Immature natural killer cell (primary cell): ENCODE results near the gene EYA3. TPM values are rescaled to one million over a fixed set of nuclear protein-coding genes. Genes with fewer than 3 reads are reported as not detected.
A peak's percentile ranks its signal among the peaks of the same experiment; 100 is the strongest.

Experiments used
- DNase-seq, 3 donors: peaks; one replicate each; pipeline ENCODE4 v3.0.0; 2022; ENCODE audit warnings: mixed read lengths in 1 of 3
- H3K27ac Mint-ChIP-seq, 6 donors: one replicate each; pipeline ENCODE4 v1.8.0; 2020; ENCODE audit warnings: mixed read lengths in 6 of 6, mild to moderate bottlenecking in 5 of 6, inconsistent platforms in 4 of 6, moderate library complexity in 3 of 6
- H3K27me3 Mint-ChIP-seq, 3 donors: one replicate each; pipeline ENCODE4 v1.8.0; 2020 to 2021; ENCODE audit warnings: low read depth in 3 of 3, mild to moderate bottlenecking in 3 of 3, mixed read lengths in 3 of 3, moderate library complexity in 3 of 3, inconsistent platforms in 1 of 3
- H3K36me3 Mint-ChIP-seq, 3 donors: one replicate each; pipeline ENCODE4 v1.8.0; 2020; ENCODE audit warnings: mixed read lengths in 3 of 3, inconsistent platforms in 2 of 3, mild to moderate bottlenecking in 2 of 3
- H3K4me1 Mint-ChIP-seq, 2 donors: one replicate each; pipeline ENCODE4 v1.8.0; 2020; ENCODE audit warnings: inconsistent platforms in 2 of 2, mild to moderate bottlenecking in 2 of 2, mixed read lengths in 2 of 2, moderate library complexity in 1 of 2
- H3K4me3 Mint-ChIP-seq, 5 donors: one replicate each; pipeline ENCODE4 v1.8.0; 2020; ENCODE audit warnings: mild to moderate bottlenecking in 5 of 5, mixed read lengths in 5 of 5, inconsistent platforms in 3 of 5, moderate library complexity in 3 of 5
- H3K9me3 Mint-ChIP-seq, 6 donors: one replicate each; pipeline ENCODE4 v1.8.0; 2020; ENCODE audit warnings: mild to moderate bottlenecking in 6 of 6, mixed read lengths in 6 of 6, inconsistent platforms in 4 of 6, moderate library complexity in 3 of 6
- polyA plus RNA-seq, 3 donors: library from polyadenylated mRNA; unstranded; fragments of 300-500 nt; fragmentation: Illumina TruSeq; gene quantifications; one replicate each; pipeline ENCODE4 v1.2.3, GENCODE V29; 2021

EYA3 gene
- polyA plus RNA-seq, 3 donors from 2014 or later: 7.8 to 15.6 (median 9.3) TPM

- peaks cover 6 to 17% (median 12%) of the 10 kb centered on the region in 3 donors for H3K36me3 Mint-ChIP-seq
- no peaks in the 10 kb centered on the region for H3K9me3 Mint-ChIP-seq
- H3K4me1 Mint-ChIP-seq: peaks cover 4 to 5% of the 10 kb centered on the region in 2 donors
- H3K4me3 Mint-ChIP-seq: no peak overlapping the region
- DNase-seq: no peak
- no peaks in the 10 kb centered on the region for H3K27me3 Mint-ChIP-seq
- no peak overlapping the region for H3K27ac Mint-ChIP-seq
These were observed 114.0 kb downstream of the EYA3 start for GRCh38 chr1:27974417-27974781.

- Mint-ChIP-seq H3K36me3 (peaks cover 6 to 20% (median 14%) of the 10 kb centered on the region in 3 donors), H3K9me3 (no peaks in the 10 kb centered on the region), H3K27ac (peak overlapping the region in 2 of 6 donors; percentile 34 to 35), H3K4me1 (peaks cover 5 to 9% of the 10 kb centered on the region in 2 donors), H3K4me3 (no peak overlapping the region), H3K27me3 (no peaks in the 10 kb centered on the region)
- no peak for DNase-seq
These were observed 114.5 kb downstream of the EYA3 start for GRCh38 chr1:27973771-27974416.

GRCh38 chr1:27972141-27972540, 116.3 kb downstream of the EYA3 start:
- Mint-ChIP-seq H3K36me3 (peaks cover 4 to 19% (median 18%) of the 10 kb centered on the region in 3 donors), H3K27ac (peak overlapping the region in 4 of 6 donors; percentile 6 to 70 (median 42)), H3K4me1 (peaks cover 9 to 10% of the 10 kb centered on the region in 2 donors), H3K9me3 (no peaks in the 10 kb centered on the region), H3K4me3 (no peak overlapping the region), H3K27me3 (no peaks in the 10 kb centered on the region)
- no peak for DNase-seq

GRCh38 chr1:27971674-27972073, 116.7 kb downstream of the EYA3 start:
- H3K36me3 Mint-ChIP-seq: peaks cover 0 to 19% (median 16%) of the 10 kb centered on the region in 3 donors
- peaks cover 9 to 10% of the 10 kb centered on the region in 2 donors for H3K4me1 Mint-ChIP-seq
- peak overlapping the region in 2 of 6 donors; percentile 23 to 67 for H3K27ac Mint-ChIP-seq
- no peak for DNase-seq
- no peaks in the 10 kb centered on the region for H3K27me3 Mint-ChIP-seq
- H3K4me3 Mint-ChIP-seq: no peak overlapping the region
- H3K9me3 Mint-ChIP-seq: no peaks in the 10 kb centered on the region

- Mint-ChIP-seq H3K4me3 (no peak overlapping the region), H3K4me1 (peaks cover 9 to 10% of the 10 kb centered on the region in 2 donors), H3K27me3 (peaks cover 0 to 1% (median 0%) of the 10 kb centered on the region in 3 donors), H3K27ac (peak overlapping the region in 3 of 6 donors; percentile 28 to 53 (median 34)), H3K9me3 (no peaks in the 10 kb centered on the region), H3K36me3 (peaks cover 0 to 21% (median 16%) of the 10 kb centered on the region in 3 donors)
- DNase-seq: no peak
These were observed 118.0 kb downstream of the EYA3 start for GRCh38 chr1:27970401-27970800.

- H3K4me3 Mint-ChIP-seq: no peak overlapping the region
- peak overlapping the region in 5 of 6 donors; percentile 35 to 73 (median 63) for H3K27ac Mint-ChIP-seq
- peaks cover 9 to 10% of the 10 kb centered on the region in 2 donors for H3K4me1 Mint-ChIP-seq
- DNase-seq: no peak
- peaks cover 0 to 1% (median 0%) of the 10 kb centered on the region in 3 donors for H3K27me3 Mint-ChIP-seq
- H3K36me3 Mint-ChIP-seq: peaks cover 3 to 29% (median 16%) of the 10 kb centered on the region in 3 donors
- H3K9me3 Mint-ChIP-seq: no peaks in the 10 kb centered on the region
These were observed 119.7 kb downstream of the EYA3 start for GRCh38 chr1:27968692-27969091.

- Mint-ChIP-seq H3K27me3 (peaks cover 0 to 1% (median 0%) of the 10 kb centered on the region in 3 donors), H3K9me3 (no peaks in the 10 kb centered on the region), H3K4me3 (no peak overlapping the region), H3K27ac (peak overlapping the region in 5 of 6 donors; percentile 35 to 73 (median 64)), H3K4me1 (peaks cover 9 to 10% of the 10 kb centered on the region in 2 donors), H3K36me3 (peaks cover 3 to 29% (median 13%) of the 10 kb centered on the region in 3 donors)
- no peak for DNase-seq
These were observed 120.4 kb downstream of the EYA3 start for GRCh38 chr1:27967884-27968466.

GRCh38 chr1:27967106-27967883, 121.1 kb downstream of the EYA3 start:
- H3K36me3 Mint-ChIP-seq: peaks cover 3 to 29% (median 13%) of the 10 kb centered on the region in 3 donors
- no peaks in the 10 kb centered on the region for H3K9me3 Mint-ChIP-seq
- no peak for DNase-seq
- H3K27me3 Mint-ChIP-seq: peaks cover 0 to 1% (median 0%) of the 10 kb centered on the region in 3 donors
- no peak overlapping the region for H3K4me3 Mint-ChIP-seq
- peak overlapping the region in 4 of 6 donors; percentile 35 to 67 (median 62) for H3K27ac Mint-ChIP-seq
- H3K4me1 Mint-ChIP-seq: peaks cover 9 to 12% of the 10 kb centered on the region in 2 donors

- Mint-ChIP-seq H3K27me3 (peaks cover 0 to 3% (median 0%) of the 10 kb centered on the region in 3 donors), H3K27ac (peak overlapping the region in 2 of 6 donors; percentile 11 to 40), H3K36me3 (peaks cover 3 to 29% (median 13%) of the 10 kb centered on the region in 3 donors), H3K4me1 (peaks cover 15 to 18% of the 10 kb centered on the region in 2 donors), H3K9me3 (no peaks in the 10 kb centered on the region), H3K4me3 (no peak overlapping the region)
- no peak for DNase-seq
These were observed 121.9 kb downstream of the EYA3 start for GRCh38 chr1:27966402-27967105.

GRCh38 chr1:27963393-27963792, 125.0 kb downstream of the EYA3 start:
- Mint-ChIP-seq H3K27me3 (peaks cover 2 to 3% (median 3%) of the 10 kb centered on the region in 3 donors), H3K4me1 (peaks cover 24 to 30% of the 10 kb centered on the region in 2 donors), H3K9me3 (no peaks in the 10 kb centered on the region), H3K4me3 (no peak overlapping the region), H3K36me3 (peaks cover 3 to 19% (median 6%) of the 10 kb centered on the region in 3 donors), H3K27ac (peak overlapping the region in 2 of 6 donors; percentile 26 to 34)
- DNase-seq: no peak

GRCh38 chr1:27961646-27962221, 126.7 kb downstream of the EYA3 start:
- peak overlapping the region; percentile 65 to 87 (median 82) for H3K27ac Mint-ChIP-seq
- no peak for DNase-seq
- no peaks in the 10 kb centered on the region for H3K9me3 Mint-ChIP-seq
- peak overlapping the region; percentile 84 to 91 (median 88) for H3K4me3 Mint-ChIP-seq
- peaks cover 2 to 5% (median 3%) of the 10 kb centered on the region in 3 donors for H3K27me3 Mint-ChIP-seq
- peaks cover 24 to 28% of the 10 kb centered on the region in 2 donors for H3K4me1 Mint-ChIP-seq
- H3K36me3 Mint-ChIP-seq: peaks cover 0 to 10% (median 3%) of the 10 kb centered on the region in 3 donors

- Mint-ChIP-seq H3K36me3 (peaks cover 0 to 8% (median 3%) of the 10 kb centered on the region in 3 donors), H3K9me3 (no peaks in the 10 kb centered on the region), H3K27me3 (peaks cover 2 to 5% (median 3%) of the 10 kb centered on the region in 3 donors), H3K4me1 (peaks cover 24 to 28% of the 10 kb centered on the region in 2 donors), H3K27ac (peak overlapping the region; percentile 65 to 87 (median 80)), H3K4me3 (peak overlapping the region; percentile 84 to 91 (median 88))
- DNase-seq: no peak
These were observed 127.4 kb downstream of the EYA3 start for GRCh38 chr1:27960762-27961645.
